GM12892 (cell line): ENCODE measurements around the gene OSBPL3.

Experiments
- POLR2A ChIP-seq: IDR thresholded peaks from 2 replicates; pipeline ENCODE4 v1.6.1; 2011; ENCODE audit warnings: low read depth, low read length, control low read depth
- POLR2AphosphoS5 ChIP-seq: IDR thresholded peaks from 2 replicates; pipeline ENCODE4 v1.6.1; 2011; ENCODE audit warnings: low read depth, low read length, control low read depth
- TAF1 ChIP-seq: IDR thresholded peaks from 2 replicates; pipeline ENCODE4 v1.6.1; 2011; ENCODE audit warnings: low read depth, mild to moderate bottlenecking, control low read depth, low read length, borderline replicate concordance

DNA sequence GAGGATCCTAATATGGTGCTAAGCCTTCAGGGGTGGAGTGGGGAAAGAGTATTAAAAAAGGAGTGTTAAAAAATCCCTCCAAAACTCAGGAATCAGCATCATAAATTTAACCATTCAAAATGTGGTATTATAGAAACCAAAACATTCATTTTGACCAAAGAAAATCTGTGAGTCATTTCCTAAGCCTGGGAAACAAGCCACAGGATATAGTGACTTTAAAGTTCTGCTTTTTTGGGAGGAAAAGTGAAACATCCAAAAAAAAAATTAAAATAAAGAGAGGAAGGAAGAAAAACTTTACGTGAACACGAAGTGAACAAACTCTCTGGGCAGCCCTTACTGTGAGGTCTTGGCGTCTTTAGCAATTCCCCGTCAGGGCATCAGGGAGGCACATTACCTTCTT lies 148.7 kb downstream of the OSBPL3 start:
- no peak for TF ChIP-seq POLR2A
- TF ChIP-seq POLR2AphosphoS5: no peak
- TF ChIP-seq TAF1: no peak
